Lower leg skin (tissue), 3 donors: ENCODE measurements around the gene KLHL25.

Source experiments
- POLR2A ChIP-seq, 2 donors: fragments of 450-650 bp; IDR thresholded peaks; one replicate each; pipeline ENCODE4 v1.6.1; 2016 to 2017; ENCODE audit warnings: antibody characterized with exemption in 2 of 2, mild to moderate bottlenecking in 1 of 2, moderate library complexity in 1 of 2
- TF ChIP-seq, protein P1 (sequence below), 3 donors: fragments of 450-650 bp; IDR thresholded peaks; one replicate each; pipeline ENCODE4 v1.5.1; 2016; ENCODE audit warnings: antibody characterized with exemption in 3 of 3, mild to moderate bottlenecking in 3 of 3, moderate library complexity in 2 of 3

DNA sequence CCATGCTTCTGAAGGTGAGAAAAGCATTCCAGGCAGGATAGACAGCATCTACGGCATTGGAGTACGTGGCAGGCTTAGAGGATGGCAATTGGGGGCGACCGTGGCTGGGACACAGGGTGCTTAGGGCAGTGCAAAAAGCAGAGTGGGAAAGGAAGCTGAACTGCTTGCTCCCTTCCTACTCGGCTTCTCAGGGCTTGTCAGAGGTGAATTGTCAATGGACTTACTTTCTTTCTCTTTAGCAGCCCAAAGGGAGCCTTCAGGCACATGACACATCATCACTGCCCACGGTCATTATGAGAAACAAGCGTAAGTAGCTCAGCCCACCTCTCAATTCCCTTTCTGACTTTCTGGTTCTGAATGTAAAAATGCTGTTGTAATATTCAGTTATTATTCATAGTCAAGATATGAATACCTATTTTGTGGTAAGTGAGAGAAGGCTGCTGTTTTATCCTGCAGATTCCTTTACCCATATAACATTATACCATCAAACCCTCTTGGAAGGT is 84.3 kb downstream of the KLHL25 start:
- TF ChIP-seq, protein P1, sequence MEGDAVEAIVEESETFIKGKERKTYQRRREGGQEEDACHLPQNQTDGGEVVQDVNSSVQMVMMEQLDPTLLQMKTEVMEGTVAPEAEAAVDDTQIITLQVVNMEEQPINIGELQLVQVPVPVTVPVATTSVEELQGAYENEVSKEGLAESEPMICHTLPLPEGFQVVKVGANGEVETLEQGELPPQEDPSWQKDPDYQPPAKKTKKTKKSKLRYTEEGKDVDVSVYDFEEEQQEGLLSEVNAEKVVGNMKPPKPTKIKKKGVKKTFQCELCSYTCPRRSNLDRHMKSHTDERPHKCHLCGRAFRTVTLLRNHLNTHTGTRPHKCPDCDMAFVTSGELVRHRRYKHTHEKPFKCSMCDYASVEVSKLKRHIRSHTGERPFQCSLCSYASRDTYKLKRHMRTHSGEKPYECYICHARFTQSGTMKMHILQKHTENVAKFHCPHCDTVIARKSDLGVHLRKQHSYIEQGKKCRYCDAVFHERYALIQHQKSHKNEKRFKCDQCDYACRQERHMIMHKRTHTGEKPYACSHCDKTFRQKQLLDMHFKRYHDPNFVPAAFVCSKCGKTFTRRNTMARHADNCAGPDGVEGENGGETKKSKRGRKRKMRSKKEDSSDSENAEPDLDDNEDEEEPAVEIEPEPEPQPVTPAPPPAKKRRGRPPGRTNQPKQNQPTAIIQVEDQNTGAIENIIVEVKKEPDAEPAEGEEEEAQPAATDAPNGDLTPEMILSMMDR (IDR thresholded peaks at IDR 0.05), result no peak
- TF ChIP-seq POLR2A (IDR thresholded peaks at IDR 0.05), result no peak
